Brain microvascular endothelial cell (primary cell): ENCODE results near the gene HTT.

ENCODE experiments used
- DNase-seq: peaks from one replicate; pipeline ENCODE4 v3.0.0-alpha.2; 2020
- H3K27ac ChIP-seq: fragments of 250-450 bp; sonication (Bioruptor Pico); 2 replicates; pipeline ENCODE4 v1.5.1; 2020; ENCODE audit warnings: mild to moderate bottlenecking, moderate library complexity
- H3K27me3 ChIP-seq: fragments of 250-450 bp; sonication (Bioruptor Pico); replicated peaks from 2 replicates; pipeline ENCODE4 v1.5.1; 2020; ENCODE audit warnings: mild to moderate bottlenecking
- H3K36me3 ChIP-seq: fragments of 250-450 bp; sonication (Bioruptor Pico); replicated peaks from 2 replicates; pipeline ENCODE4 v1.5.1; 2020; ENCODE audit warnings: mild to moderate bottlenecking
- H3K4me3 ChIP-seq: 2 replicates; pipeline ENCODE4 v1.5.1; 2011; ENCODE audit warnings: low read depth, mild to moderate bottlenecking, control low read depth, low read length, moderate library complexity
- CTCF ChIP-seq: IDR thresholded peaks from 2 replicates; pipeline ENCODE4 v1.5.1; 2011; ENCODE audit warnings: low read depth, mild to moderate bottlenecking, moderate library complexity, low read length, control low read depth, inconsistent platforms; ENCODE audit errors: missing control alignments
- in situ Hi-C: cut with HindIII; loops from 2 replicates; pipeline ENCODE4 v1.10.0; 2017; ENCODE audit warnings: low sequenced_read_pairs, low pct_ligation_motif_present

Gene HTT

DNA sequence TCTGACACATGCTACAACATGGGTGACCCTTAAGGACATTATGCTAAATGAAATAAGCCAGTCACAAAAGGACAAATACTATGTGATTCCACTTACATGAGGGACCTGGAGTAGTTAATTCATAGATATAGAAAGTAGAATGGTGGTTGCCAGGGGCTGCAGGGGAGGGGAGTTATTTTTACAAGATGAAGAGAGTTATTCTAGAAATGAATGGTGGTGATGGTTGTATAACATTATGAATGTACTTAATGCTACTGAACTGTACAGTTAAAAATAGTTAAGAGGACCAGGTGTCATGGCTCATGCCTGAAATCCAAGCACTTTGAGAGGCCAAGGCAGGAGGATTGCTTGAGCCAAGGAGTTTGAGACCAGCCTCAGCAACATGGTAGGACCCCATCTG lies 115.0 kb downstream of the HTT start:
- in situ Hi-C loops = no loop called here
- H3K4me3 ChIP-seq = no peak overlapping the region
- no peak for TF ChIP-seq CTCF
- H3K36me3 ChIP-seq = peaks cover 27% of the 10 kb centered on the region
- no peak for DNase-seq
- H3K27ac ChIP-seq = no peak overlapping the region
- no peaks in the 10 kb centered on the region for H3K27me3 ChIP-seq

GRCh38 chr4:3190549-3190948 lies 116.1 kb downstream of the HTT start:
- in situ Hi-C loops = no loop called here
- H3K36me3 ChIP-seq = peaks cover 23% of the 10 kb centered on the region

GRCh38 chr4:3192188-3192587 lies 117.7 kb downstream of the HTT start:
- Histone ChIP-seq H3K27ac (no peak overlapping the region), H3K27me3 (no peaks in the 10 kb centered on the region), H3K36me3 (peaks cover 23% of the 10 kb centered on the region), H3K4me3 (no peak overlapping the region)
- no peak for TF ChIP-seq CTCF
- no peak for DNase-seq
- in situ Hi-C loops = no loop called here

More at GRCh38 chr4:3190549-3190948, 116.1 kb downstream of the HTT start:
- Histone ChIP-seq H3K4me3 (no peak overlapping the region), H3K27me3 (no peaks in the 10 kb centered on the region), H3K27ac (no peak overlapping the region)
- no peak for DNase-seq
- TF ChIP-seq CTCF = no peak

- no peak overlapping the region for H3K27ac ChIP-seq
- in situ Hi-C loops = no loop called here
- TF ChIP-seq CTCF = no peak
- H3K27me3 ChIP-seq = no peaks in the 10 kb centered on the region
- H3K36me3 ChIP-seq = peaks cover 22% of the 10 kb centered on the region
- no peak for DNase-seq
- H3K4me3 ChIP-seq = no peak overlapping the region
These were observed 118.3 kb downstream of the HTT start for GRCh38 chr4:3192827-3193226.

DNA sequence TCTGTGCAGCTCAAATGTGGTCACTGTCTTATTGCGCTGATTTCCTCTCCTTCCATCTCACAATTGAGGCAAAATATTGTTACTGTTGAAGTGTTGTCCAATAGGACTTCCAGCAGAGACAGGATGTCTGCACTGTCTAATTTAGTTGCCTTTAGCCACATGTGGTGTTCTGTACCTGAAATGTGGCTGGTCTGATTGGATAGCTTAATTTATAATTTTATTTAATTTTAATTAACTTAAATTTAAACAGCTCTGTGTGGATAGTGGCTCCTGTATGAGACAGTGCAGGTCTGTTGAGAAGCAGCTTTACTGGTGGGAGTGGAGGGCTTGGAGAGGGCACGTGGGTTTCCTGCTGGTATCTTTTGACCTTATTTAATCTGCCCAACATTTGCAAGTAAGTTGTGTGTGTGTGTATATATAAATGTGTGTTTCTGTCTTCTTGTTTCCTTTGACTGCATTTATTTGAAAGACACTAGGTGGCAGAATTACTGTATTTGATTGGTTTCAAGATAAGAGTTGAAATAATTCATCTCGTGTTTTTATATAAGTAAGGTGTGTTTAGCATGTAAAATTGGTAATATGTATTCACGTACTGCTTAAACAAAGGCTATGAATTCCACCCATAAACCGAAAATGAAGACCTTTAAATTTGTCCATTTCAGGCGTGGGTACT lies 119.2 kb downstream of the HTT start:
- H3K27me3 ChIP-seq = no peaks in the 10 kb centered on the region
- in situ Hi-C loops = no loop called here
- H3K27ac ChIP-seq = no peak overlapping the region
- TF ChIP-seq CTCF = peak; percentile 15
- no peak overlapping the region for H3K4me3 ChIP-seq
- no peak for DNase-seq
- peaks cover 15% of the 10 kb centered on the region for H3K36me3 ChIP-seq
